ENCODE results near the gene OSBPL3.

The OSBPL3 gene

GRCh38 chr7:24882989-24883621 lies 96.9 kb downstream of the OSBPL3 start:
- no peak for DNase-seq (ENCODE audit: extremely low read depth, low read depth)
- TF ChIP-seq CTCF (IDR thresholded peaks at IDR 0.05; ENCODE audit: low read depth, low read length), result no peak

- no peak for DNase-seq (ENCODE audit: extremely low read depth, low read depth)
- TF ChIP-seq CTCF (IDR thresholded peaks at IDR 0.05; ENCODE audit: low read depth, low read length), result no peak
Measured at GRCh38 chr7:24881623-24882022, 98.4 kb downstream of the OSBPL3 start.

- TF ChIP-seq CTCF (IDR thresholded peaks at IDR 0.05; ENCODE audit: low read depth, low read length), result no peak
- DNase-seq (ENCODE audit: extremely low read depth, low read depth), result no peak
Measured at GRCh38 chr7:24880886-24881285, 99.1 kb downstream of the OSBPL3 start.

GRCh38 chr7:24879291-24879690 lies 100.7 kb downstream of the OSBPL3 start:
- DNase-seq (ENCODE audit: extremely low read depth, low read depth), result no peak
- TF ChIP-seq CTCF (IDR thresholded peaks at IDR 0.05; ENCODE audit: low read depth, low read length), result no peak

GRCh38 chr7:24877790-24878311 lies 102.1 kb downstream of the OSBPL3 start:
- DNase-seq (ENCODE audit: extremely low read depth, low read depth), result no peak
- no peak for TF ChIP-seq CTCF (IDR thresholded peaks at IDR 0.05; ENCODE audit: low read depth, low read length)

GRCh38 chr7:24874791-24875190 lies 105.2 kb downstream of the OSBPL3 start:
- DNase-seq (ENCODE audit: extremely low read depth, low read depth), result no peak
- TF ChIP-seq CTCF (IDR thresholded peaks at IDR 0.05; ENCODE audit: low read depth, low read length), result no peak

- DNase-seq (ENCODE audit: extremely low read depth, low read depth), result no peak
- no peak for TF ChIP-seq CTCF (IDR thresholded peaks at IDR 0.05; ENCODE audit: low read depth, low read length)
Measured at GRCh38 chr7:24873944-24874343, 106.0 kb downstream of the OSBPL3 start.
